Measurements from ENCODE around the gene SPATA6L.
A peak's percentile ranks its signal among the peaks of the same experiment; 100 is the strongest.
"Not testable (repeated sequence)": the region's sequence is repeated elsewhere in the genome, so short reads cannot be mapped to it uniquely, and the experiment has no call there.

SPATA6L gene

GRCh38 chr9:4674783-4675182, 8.5 kb upstream of the SPATA6L start:
- DNase-seq = no peak

DNA sequence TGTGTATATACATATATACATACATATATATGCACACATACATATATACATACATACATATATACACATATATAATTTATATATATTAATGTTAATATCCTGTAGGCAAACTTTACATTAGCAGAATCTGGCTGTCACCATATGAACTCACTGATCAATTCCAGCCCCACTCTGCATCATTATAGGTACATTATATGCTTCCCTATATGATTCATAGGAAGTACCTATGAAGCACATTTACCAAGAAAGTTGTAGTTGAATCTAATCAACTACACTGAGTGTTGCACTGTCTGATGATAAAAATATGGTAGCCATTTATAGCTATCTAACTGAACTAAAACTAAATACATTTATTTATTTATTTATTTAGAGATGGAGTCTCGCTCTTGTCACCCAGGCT, 5.5 kb upstream of the SPATA6L start:
- DNase-seq = no peak

DNA sequence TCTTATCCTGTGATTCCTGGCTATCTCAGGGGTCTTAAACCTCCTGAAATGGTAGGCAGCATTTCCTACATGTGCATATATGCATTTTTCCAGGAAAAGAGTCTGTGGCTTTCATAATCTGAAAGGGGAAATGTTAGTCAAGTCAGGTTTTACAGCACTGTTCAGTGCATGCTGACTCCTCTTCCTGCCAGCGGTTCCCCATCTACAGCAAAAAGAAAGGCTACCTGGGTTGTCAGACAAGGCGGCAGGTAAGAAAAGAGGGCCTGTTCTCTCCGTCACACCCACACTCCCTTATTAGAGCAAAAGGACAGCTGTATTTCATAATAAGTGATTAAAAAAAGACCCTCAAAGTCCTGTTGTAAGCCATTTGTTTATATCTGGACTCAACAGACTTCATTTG, 4.3 kb upstream of the SPATA6L start:
- DNase-seq = no peak

GRCh38 chr9:4669890-4670289, 3.6 kb upstream of the SPATA6L start:
- DNase-seq = no peak

DNA sequence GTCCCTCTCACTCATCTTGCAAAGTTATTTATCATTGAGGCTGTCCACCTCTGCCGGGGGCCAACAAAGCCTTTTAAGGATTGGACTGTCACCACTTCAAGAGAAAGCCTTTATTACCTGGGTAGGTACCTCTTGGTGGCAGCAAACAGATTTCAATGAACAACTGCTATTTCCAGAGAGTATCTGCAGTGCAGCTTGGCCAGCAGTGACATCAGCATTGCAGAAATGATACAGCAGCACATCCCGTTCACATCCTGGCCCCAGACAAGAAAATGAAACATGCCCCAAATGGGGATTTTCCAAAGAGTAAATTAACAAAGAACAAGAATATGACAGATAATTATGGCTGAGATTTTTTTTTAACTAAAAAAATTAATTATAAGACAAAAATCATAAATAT, 2.3 kb upstream of the SPATA6L start:
- no peak for DNase-seq

DNA sequence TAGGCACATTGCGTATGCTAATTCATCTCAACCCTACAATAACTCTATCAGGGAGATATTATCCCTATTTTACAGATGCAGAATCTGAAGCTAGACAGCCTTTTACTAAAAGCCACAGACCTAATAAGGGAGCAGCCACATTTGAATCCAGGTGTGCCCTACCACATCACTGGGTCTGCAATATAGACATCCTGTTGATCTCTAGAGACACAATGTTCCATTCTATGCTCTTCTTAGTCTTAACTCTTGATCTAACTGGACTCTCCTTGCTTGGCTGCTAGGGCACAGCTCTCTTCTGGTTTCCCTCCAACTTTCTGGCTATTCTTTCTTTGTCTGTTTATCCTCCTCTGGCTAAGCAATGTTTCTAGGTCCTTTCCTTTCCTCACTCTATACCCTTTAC, 1.4 kb upstream of the SPATA6L start:
- no peak for DNase-seq

DNA sequence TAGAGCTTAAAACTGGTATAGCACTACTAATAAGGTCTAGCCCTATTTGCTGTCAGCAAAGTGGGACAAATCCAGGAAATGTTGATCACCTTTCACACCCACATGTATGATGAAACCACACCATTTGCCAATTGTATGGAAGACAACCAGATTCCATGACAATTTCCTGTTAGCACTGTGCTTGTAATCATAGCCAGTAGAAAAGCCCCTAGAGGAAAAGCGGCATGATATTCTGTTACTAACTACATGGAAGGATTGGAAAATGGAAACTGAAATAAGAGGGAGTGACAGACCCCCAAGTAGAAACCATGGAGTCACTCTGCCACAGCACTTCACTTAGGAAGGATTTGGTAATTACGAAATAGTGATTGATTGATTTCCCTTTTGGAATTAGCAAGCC, 923 bp downstream of the SPATA6L start:
- no peak for DNase-seq

GRCh38 chr9:4663956-4664355, 2.3 kb downstream of the SPATA6L start:
- DNase-seq = no peak

DNA sequence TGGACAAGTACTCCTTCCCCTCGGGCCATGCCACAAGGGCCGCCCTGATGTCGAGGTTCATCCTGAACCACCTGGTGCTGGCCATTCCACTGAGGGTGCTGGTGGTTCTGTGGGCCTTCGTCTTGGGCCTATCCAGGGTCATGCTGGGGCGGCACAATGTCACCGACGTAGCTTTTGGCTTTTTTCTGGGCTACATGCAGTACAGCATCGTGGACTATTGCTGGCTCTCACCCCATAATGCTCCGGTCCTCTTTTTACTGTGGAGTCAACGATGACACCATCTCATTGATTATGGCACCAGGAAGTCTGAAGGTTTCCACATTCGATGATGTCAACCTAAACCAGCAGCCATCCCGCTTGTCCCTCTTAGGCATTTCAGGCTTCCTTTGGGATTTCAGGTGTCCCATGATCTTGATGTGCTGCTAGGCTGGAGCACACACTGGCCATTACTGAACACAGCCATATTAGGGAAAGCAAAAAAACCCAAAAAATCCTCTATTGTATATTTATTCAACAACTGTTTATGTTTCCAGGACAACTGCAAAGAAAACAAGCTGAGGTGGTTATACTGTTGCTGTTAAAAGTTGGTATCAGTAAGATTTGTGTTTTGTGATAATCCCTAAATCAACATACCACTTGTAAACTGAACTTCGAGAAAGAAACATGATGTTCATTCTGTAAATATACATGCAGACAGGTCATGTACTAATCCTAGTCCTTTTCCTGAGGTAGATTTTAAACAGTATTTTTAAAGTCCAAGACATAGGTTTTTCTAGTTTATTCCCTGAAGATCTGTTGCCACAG, 3.1 kb downstream of the SPATA6L start:
- no peak for DNase-seq

- peak; percentile 91 for DNase-seq
These were observed 3.9 kb downstream of the SPATA6L start, which contains the start of gene PLPP6 for GRCh38 chr9:4662108-4662988. PLPP6 (plus strand) TSS chr9:4662294; CDS start chr9:4662376, 82 bp downstream.

- no peak for DNase-seq
These were observed 4.7 kb downstream of the SPATA6L start for GRCh38 chr9:4661611-4662010.

- no peak for DNase-seq
These were observed 5.1 kb downstream of the SPATA6L start for GRCh38 chr9:4661165-4661564.

- DNase-seq = not testable (repeated sequence)
These were observed 5.6 kb downstream of the SPATA6L start for GRCh38 chr9:4660665-4661064.

- peak; percentile 26 for DNase-seq
These were observed 8.7 kb downstream of the SPATA6L start for GRCh38 chr9:4657426-4658159.

DNA sequence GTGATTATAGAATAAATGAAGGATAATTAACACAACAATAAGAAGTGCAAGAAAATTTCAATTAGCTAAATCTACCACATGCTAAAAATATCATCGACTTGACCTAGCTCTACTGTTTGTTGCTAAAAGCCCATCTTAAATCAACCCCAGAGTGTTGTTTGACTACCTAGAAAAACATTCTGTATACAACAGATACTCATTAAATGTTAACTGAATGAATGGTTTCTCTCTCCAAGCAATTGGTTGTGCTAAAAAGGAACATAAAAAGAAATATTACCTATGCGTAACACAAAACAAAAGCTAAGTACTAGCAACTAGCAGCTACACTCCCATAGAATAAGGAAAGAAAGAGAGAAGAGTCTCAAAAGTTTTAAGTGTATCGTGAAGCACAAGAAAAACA, 9.7 kb downstream of the SPATA6L start:
- no peak for DNase-seq

DNA sequence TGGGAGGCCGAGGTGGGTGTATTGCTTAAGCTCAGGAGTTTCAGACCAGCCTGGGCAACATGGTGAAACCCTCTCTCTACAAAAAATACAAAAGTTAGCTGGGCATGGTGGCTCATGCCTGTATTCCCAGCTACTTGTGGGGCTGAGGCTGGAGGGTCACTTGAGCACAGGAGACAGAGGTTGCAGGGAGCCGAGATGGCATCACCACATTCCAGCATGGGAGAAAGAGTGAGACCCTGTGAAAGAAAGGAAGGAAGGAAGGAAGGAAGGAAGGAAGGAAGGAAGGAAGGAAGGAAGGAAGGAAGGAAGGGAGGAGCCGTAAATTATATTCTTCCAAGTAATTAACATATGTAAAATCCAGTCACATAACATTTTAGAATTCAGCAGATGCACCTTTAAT, 10.1 kb downstream of the SPATA6L start:
- not testable (repeated sequence) for DNase-seq

- DNase-seq = no peak
These were observed 11.7 kb downstream of the SPATA6L start for GRCh38 chr9:4654538-4654937.

GRCh38 chr9:4654084-4654483, 12.2 kb downstream of the SPATA6L start:
- DNase-seq = no peak

GRCh38 chr9:4642351-4642750, 23.9 kb downstream of the SPATA6L start:
- DNase-seq = no peak

GRCh38 chr9:4640027-4640426, 26.3 kb downstream of the SPATA6L start:
- DNase-seq = peak; percentile 29

DNA sequence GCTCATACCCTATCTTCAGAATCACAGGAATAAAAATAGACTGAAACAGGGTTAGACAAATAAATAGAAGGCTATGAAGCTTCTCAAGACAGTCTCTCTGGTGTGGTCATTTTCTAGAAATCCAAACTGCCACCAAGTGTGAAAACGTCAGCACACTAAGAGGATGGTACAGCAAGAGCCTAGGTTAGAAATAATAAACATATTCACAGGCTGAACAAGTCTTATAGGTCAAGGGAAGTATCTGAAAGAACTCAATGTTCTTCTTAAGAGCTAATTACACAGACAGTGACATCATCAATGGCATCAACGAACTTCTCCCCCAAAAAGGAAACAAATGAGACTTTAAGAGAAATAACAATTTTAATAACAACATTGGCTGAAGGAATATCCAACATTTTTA, 26.9 kb downstream of the SPATA6L start:
- no peak for DNase-seq

DNA sequence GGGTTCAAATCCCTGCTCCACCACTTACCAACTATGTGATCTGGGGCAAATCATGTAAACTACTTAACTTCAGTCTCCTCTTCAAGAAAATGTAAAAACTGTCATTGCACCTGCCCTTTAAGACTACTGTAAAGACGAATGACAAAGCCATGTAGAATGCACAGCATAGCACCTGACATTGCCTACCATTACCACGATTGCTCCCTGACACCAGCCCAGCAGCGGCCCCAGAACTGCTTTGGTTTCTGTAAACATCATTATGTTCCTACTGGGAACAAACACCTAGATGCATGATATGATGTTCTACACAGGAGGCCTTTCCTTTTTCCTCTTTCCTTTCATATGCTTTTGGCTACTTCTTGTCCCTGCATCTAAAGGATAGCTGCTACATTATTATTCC, 27.3 kb downstream of the SPATA6L start:
- peak; percentile 56 for DNase-seq

DNA sequence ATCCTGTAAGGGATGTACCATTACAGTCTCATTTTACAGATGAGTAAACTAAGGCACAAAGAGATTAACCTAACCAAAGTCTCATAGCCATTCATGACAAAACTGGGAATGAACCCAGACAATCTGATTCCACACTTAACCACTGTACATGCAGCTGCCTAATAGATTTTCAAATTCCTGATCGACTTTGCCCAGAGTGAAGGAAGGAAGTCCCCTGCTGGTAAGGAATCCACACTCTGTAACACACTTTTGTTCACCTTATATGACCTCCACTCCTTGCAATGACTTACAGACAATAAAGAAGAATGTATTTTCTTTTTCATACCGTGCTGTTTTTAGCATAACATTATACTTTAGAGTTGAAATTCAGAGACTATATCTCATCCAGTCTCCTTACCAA, 35.4 kb downstream of the SPATA6L start:
- DNase-seq = no peak

All from COR-L47 (cell line).